Stimulated activated CD8-positive, alpha-beta memory T cell treated with anti-CD3 and anti-CD28 coated beads, Interleukin-7, amount 100 ng/mL, for 1 hour (primary cell): ENCODE measurements around the gene FBXO28.

ENCODE experiments used
- DNase-seq, 2 donors: peaks; one replicate each; pipeline ENCODE4 v3.0.0-alpha.2; 2020; ENCODE audit warnings: low read depth in 2 of 2

FBXO28 gene

DNA sequence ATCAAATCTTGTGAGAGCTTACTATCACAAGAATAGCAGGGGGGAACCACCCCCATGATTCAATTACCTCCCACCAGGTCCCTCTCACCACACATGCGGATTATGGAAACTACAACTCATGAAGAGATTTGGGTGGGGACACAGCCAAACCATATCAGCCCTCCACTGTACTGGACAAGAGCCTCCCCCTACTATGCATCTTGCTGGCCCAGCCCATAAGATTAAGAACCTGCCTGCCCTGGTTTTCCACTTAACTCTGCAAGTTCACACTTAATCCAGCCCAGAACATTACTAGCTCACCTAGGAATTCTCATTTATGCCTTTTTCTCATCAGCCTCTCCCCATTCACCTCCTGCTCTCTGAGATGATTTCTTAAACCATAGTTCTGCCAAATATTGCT is 18.0 kb upstream of the FBXO28 start:
- DNase-seq, result no peak

DNA sequence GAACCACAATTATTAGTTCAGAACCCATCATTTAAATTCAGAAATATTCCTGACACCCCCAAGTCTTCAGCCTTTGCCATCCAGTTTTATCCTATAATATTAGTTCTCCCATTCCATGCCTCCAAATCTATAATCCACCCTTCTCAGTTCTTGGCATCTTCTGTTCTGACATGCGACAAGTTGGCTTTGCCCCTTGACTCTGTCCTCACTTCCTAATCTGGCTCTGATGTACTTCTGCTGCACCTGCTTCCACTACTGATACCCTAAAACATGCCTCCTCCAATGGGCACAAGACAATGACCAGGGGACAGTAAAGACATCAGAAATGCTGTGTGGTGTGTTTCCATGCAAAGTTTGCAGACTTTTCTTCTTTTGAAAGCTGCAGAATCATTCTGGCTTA is 17.1 kb upstream of the FBXO28 start:
- DNase-seq, result no peak

DNA sequence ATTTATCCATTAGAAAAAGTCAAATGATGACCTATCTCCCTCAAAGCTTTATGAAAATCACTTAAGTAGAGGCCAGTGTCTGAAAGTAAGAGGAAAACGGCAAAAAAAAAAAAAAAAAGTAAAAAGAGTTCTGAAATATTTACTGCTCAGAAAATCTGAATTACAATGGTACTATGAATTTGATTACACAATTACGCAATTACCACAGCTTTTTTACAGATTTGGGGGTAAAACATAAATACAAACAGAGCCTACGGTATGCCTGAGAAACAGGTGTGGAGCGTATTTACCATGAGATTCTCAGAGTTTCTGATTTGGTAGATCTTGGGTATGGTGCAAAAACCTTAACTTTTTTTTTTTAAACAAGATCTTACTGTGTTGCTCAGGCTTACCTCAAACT is 15.9 kb upstream of the FBXO28 start:
- DNase-seq, result no peak

DNA sequence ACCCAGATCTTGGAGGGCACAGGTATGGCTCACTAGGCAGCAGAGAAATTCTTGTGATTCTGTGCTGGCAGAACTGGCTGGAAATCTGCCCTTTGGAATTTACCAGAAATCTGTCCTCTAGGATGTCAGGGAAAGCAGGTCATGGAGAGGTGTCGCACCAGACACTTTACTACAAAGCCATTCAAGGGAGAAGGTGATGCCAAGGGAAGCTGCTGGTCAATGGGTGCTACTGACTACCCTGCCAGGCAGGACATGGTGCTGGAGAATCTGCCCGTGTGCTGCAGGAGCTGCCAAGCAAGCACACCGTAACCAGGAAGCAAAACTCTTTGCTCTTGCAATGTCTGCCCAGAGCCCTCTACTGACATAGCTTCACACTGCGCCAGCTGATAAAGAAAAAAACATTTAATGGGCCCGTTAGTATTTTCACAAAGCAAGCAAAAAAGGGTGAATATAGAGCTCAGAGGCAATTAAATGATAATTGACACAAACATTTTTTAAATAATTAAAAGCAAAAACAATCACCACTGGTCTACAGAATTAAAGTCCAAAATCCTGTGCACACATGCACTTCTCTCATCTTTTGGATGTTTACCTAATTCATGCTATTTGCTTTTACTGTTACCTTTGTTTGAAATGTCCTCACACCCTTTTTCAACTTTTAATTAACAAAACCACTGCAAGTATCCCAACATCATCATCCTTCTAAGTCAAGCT is 7.2 kb upstream of the FBXO28 start:
- DNase-seq, result no peak

DNA sequence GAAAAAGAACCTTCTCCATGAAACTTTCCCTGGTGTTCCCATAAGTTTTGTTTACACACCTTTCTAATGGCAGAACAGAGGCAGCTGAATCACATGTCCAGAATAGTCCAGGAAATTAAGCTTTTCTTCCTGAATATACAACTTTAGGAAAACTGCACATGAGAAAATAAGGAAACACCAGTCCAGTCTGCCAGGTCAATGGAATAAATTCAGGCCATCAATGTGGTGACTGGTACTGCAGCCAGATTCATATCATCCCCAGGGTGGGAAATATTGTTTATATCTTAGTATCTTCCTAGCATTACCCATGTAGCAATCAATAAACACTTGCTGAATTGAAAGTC is 6.7 kb upstream of the FBXO28 start:
- no peak for DNase-seq

DNA sequence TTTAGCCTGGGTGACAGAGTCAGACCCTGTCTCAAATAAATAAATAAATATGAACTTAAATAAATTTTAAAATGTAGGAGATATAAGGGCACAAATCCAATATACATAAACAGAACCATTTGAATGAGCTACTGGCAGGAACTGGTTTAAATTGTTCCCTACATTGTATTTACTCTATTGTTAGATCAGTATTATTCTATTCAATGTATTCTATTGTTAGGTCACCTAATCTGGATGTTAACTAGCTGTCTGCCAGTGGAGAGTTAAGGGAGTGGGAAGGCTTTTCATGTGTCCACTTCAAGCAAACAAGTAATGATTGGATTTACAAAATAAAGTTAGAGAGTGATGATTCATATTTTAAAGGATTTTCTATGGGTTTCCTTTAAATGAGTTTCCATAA is 4.9 kb upstream of the FBXO28 start:
- DNase-seq, result no peak

DNA sequence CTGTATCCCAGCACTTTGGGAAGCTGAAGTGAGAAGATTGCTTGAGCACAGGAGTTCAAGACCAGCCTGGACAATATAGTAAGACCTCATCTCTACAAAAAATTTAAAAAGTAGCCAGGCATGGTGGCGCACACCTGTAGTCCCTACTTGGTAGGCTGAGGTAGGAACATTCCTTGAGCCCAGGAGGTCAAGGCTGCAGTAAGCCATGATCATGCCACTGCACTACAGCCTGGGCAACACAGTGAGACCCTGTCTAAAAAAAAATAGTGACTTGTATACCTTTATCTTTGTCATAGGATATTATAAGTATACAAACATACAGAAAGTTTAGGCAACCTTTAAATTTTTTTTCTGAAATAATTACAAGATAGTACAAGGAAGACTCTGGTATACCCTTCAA is 3.9 kb upstream of the FBXO28 start:
- DNase-seq, result no peak

DNA sequence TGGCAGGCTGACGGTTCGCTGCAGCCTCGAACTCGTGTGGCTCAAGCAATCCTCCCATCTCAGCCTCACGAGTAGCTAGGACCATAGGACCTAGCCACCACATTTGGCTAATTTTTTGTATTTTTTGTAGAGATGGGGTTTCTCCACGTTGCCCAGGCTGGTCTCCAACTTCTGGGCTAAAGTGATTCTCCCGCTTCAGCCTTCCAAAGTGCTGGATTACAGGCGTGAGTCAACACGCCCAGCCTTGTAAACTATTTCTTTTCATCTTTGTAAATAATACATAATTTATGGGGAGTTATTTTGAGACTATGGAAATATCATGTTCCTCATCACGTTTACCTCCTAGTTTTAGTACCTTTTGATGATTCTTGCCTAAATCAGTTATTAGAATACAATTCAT is 906 bp upstream of the FBXO28 start:
- no peak for DNase-seq

DNA sequence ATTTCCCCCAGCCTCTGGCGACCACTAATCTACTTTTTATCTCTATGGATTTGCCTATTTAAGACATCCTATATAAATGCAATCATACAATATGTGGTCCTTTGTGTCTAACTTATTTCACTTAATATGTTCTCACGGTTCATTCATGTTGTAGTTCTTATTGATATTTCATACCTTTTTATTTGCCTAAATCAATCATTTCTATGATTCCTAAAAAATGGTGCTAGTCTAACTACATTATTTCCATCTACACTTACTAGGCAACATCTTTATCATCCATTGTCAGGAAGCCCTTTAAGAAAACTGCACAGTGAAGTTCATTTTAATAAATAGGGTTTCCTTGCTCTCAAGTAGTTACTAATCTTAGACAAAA is 380 bp upstream of the FBXO28 start:
- no peak for DNase-seq

DNA sequence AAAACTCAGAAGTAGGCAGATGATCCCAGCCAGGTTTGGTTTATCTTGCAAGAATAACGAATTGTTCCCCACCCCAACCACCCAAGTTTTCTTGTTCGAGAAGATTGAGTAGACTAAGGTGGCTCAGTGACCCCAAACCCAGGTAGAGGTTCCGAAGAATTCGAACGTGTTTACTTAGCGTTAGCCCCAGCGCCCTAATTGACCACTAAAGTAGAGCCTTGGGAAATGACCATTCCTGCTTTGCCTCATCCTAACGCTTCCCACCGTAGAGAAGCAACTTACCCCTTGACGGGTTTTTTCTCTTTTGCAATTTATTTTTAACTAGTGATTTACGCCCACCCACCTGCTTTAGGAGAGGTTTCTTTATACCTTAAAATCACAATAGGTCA is 870 bp downstream of the FBXO28 start:
- DNase-seq, result no peak

DNA sequence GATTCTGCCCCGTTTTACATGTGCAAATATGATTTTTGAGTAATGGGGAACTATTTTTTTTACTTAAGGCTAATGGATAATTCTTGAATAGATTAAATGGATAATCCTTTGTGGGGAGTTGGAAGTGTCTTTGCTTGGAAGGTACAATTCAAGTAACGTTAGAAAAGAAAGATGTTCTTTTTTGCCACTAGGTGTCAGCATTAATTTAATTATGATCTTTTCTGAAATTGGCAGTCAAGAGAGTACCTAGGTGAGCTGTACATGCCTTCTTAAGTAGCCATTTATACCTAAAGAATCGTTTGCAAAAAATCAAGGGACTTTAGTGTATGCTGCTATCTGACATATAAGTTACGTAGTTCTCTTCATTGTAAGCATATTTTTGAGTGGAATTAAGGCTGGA is 2.2 kb downstream of the FBXO28 start:
- no peak for DNase-seq

DNA sequence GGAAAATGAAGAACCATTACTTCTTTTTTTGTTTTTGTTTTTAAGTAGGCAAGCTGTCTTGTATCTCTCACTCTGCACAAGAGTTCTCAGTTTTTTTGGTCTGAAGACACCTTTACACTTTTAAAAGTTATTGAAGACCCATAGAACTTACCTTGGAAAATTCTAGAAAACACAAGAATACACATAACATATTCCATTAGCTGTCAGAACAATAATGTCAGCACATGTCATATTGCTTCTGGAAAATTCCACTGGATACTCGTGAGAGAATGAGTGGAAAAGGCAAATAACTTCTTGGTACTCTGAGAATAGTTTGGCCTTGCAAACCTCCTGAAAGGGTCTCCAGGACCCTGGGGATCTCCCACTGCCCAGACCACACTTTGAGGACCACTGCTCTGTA is 4.8 kb downstream of the FBXO28 start:
- no peak for DNase-seq

DNA sequence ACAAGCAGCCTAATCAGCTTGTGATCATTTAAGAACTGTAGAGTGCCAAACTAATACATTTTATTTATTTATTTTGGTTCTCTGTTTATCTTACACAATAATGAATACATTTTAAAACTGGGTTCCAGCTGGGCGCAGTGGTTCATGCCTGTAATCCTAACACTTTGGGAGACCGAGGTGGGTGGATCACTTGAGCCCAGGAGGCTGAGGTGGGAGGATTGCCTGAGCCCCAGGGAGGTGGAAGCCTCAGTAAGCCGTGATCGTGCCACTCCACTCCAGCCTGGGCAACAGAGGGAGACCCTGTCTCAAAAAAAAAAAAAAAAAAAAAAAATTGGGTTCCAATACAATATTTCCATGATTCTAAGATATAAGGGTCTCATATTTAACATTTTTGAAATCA is 9.2 kb downstream of the FBXO28 start:
- no peak for DNase-seq

DNA sequence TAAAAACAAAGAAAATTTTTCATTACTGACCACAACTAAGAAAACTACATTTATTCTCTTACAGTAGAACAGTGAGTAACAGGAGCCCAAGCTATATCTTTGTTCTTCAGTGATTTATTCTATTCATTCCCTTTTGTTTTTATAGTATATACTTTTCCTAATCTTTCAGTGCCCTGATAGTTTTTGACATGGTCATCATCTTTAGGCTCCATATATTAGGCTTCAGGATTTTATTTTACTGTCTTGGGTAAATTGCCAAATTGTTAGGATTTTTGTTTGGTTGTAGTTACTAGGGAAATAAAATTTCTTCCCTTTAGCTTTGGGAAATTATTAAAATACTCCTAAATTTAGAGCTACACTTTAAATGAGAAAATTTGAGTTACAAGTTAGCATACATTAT is 10.3 kb downstream of the FBXO28 start:
- no peak for DNase-seq

DNA sequence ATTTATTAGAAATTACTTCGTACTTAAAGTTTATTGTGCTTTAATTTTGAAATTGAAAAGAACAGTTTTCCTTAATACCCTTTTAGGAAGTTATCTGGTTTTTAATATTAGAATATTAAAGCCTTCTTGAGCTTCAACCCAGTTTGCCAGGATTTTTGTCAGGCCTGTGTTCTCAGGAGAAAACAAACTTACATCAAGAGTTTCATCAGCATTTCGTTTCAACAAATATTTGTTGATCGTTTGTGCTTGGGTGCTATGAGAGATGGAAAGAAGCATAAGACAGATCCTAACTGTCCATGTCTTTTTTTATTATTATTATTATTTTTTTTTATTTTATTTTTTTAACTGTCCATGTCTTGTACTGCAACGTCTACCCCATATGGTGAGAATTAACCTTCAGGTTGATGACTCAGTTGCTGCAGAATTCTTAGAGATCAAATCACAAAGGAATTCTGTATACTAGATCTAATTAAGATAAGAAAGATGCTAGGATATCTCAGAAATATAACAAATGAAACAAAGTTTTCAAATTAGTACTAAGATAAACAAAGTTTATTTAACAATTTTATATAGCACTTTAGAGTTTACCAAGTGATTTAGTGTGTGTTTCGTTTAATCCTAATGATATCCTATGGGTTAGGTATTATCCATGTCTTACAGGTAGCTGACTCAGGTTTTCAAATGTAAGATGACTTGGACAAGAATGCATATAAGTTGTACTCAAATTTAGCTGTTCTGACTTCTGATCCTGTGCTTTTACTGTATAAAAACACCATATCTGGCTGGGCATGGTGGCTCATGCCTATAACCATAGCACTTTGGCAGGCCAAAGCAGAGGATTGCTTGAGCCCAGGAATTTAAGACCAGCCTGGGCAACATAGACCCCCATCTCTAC is 14.3 kb downstream of the FBXO28 start:
- DNase-seq, result no peak

DNA sequence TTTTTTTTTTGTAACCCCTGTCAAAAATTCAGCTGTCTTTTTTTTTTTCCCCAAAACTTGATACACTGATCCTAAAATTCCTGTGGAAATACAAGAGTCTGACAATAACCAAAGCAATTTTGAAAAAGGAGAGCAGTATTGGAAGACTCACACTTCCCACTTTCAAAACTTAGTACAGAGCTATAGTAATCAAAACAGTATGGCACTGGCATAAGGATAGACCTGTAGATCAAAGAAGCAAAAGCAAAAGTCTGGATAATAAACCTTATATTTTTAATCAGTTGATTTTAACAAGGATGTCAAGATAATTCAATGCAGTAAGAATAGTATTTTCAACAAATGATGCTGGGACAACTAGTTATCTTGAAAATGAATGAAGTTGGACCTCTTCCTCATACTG is 17.3 kb downstream of the FBXO28 start:
- DNase-seq, result no peak

DNA sequence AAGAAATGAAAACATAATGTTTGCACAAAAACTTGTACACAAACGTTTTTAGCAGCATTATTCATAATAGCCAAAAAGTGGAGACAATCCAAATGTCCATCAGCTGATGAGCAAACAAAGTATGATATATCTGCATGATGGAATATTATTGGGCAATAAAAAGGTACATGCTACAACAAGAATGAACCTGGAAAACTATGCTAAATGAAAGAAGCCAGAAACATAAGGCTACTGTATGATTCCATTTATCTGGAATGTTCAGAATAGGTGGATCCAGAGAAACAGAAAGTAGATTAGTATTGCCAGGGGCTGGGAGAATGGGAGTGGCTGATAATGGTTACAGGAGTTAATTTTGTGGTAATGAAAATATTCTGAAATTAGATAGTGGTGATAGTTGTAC is 19.0 kb downstream of the FBXO28 start:
- no peak for DNase-seq

DNA sequence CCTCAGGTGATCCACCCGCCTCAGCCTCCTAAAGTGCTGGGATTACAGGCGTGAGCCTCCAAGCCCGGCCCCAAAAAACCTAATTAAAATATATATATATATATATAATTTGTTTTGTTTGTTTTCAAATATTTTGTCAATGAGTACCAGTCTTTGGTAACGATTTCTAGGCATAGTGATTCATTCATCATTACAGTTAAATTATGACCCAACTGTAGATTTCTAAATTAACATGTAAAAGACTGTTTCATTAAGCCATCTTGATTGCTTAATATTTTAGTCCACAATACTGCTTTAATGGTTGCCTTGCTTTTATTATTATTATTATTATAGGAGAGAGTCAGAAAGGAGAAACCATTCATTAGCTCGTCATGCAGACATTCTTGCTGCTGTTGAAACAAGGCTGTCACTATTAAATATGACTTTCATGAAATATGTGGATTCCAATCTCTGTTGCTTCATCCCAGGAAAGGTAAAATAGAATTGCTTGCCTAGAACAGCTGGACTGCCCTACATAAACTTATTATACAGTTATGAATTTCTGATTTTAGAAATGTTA is 19.9 kb downstream of the FBXO28 start:
- DNase-seq, result no peak

DNA sequence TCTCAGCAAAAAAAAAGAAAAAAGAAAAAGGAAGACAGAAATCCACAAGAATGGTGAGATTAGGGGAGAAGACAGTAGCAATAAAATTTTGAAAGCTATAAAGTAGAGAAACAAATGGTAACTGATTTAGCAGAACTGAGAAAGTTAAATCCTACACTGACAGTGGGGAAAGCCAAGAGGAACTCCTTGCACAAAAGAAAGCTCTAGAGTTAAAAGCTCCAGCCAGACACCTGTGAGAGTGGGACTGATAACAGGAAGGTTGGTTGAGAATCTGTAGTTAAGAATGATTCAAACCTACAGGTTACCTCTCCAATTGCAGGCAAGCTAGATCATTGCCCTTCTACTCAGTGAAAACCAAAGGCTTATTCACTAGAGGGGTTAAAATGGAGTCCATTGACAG is 23.6 kb downstream of the FBXO28 start:
- no peak for DNase-seq

DNA sequence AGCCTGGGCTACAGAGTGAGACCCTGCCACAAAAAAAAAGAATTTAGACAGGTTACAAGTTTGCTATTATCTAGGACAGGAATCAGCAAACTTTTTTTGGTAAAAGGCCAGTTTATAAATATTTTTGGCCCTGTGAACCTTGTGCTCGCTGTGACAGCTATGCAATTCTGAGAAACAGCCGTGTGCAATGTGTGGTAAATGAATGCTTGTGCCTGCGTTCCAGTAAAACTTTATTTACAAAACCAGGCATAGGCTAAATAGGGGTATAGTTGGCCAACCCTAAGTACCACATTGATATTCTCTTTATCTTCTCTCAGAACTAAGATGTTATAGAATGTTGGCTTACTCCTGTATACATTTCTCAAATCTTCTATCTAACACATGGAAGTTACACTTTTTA is 24.3 kb downstream of the FBXO28 start:
- DNase-seq, result no peak

DNA sequence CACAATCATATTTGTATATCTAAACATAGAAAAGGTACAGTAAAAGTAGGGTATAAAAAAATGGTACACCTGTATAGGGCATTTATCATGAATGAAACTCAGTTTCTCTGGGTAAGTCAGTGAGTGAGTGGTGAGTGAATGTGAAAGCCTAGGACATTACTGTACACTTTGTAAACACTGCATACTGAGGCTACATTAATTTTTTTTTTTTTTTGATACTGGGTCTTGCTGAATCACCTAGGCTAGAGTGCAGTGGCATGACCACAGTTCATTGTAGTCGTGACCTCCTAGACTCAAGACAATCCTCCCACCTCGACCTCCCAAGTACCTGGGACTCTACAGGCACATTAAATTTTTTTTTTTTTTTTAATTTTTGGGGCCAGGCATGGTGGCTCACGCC is 27.8 kb downstream of the FBXO28 start:
- no peak for DNase-seq

DNA sequence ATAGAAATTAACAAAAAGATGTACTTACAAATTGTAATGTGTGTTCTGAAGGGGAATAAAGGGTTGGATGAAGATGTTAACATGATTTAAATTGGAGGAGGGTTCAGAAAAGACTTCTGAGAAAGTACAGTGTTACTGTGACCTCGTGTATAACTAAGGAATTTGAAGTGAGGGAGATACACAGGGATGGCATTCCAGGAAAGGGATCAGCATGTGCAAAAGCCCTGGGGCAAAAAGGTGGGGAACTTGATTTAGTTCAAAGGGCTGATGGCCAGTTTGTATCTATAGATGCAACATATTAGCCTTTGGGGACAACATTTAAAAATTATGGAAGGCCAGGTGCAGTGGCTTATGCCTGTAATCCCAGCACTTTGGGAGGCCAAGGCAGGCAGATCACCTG is 35.8 kb downstream of the FBXO28 start:
- DNase-seq, result no peak

DNA sequence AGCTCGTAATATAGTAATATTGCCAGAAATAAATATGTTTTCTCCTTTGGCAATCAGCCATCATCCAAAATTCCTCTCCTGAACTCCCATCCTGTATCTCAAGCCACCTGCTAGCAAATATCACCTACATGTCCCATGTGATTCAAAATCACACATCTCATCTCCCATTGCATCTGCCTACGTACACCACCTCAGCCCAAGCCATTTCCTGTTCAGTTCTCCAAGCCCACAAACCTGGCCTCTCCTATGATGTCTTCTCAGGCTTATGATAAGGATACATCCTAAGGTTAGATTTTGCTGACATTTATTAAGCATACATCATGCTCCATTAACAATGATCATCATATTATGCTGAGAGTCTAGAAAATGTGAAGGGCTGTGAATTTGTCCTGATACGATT is 37.2 kb downstream of the FBXO28 start:
- DNase-seq, result no peak
